Esophagus muscularis mucosa (tissue), 4 donors: ENCODE measurements around the gene GRAMD2A. TPM values are rescaled to one million over a fixed set of nuclear protein-coding genes. Genes with fewer than 3 reads are reported as not detected.

Experiments
- DNase-seq: peaks from one replicate; pipeline ENCODE4 v3.0.0-alpha.2; 2017; ENCODE audit errors: extremely low spot score
- H3K27ac ChIP-seq, 4 donors: fragments of 200-600 bp; sonication (generic); replicated peaks in 1 of 4; 1 replicate in 3 of 4; 2 replicates in 1 of 4; pipeline ENCODE4 v1.5.1; 2016 to 2019; ENCODE audit warnings: mild to moderate bottlenecking in 1 of 4
- H3K27me3 ChIP-seq, 4 donors: fragments of 200-600 bp; sonication (generic); one replicate each; pipeline versions ENCODE4 v1.5.1 to v1.6.0; 2016 to 2019
- H3K36me3 ChIP-seq, 4 donors: fragments of 200-600 bp; sonication (generic); one replicate each; pipeline ENCODE4 v1.5.1; 2016 to 2019
- H3K4me1 ChIP-seq, 4 donors: fragments of 200-600 bp; sonication (generic); one replicate each; pipeline ENCODE4 v1.5.1; 2016 to 2019
- H3K4me3 ChIP-seq, 4 donors: fragments of 200-600 bp; sonication (generic); 1 replicate in 2 of 4; 2 replicates in 2 of 4; pipeline ENCODE4 v1.5.1; 2016 to 2019; ENCODE audit warnings: mild to moderate bottlenecking in 4 of 4, moderate library complexity in 1 of 4
- H3K9me3 ChIP-seq, 4 donors: fragments of 200-600 bp; sonication (generic); 1 replicate in 3 of 4; 2 replicates in 1 of 4; pipeline ENCODE4 v1.5.1; 2016 to 2019
- EP300 ChIP-seq: sonication (generic); formaldehyde crosslinking; IDR thresholded peaks from one replicate; pipeline ENCODE4 v1.6.1; 2017; ENCODE audit warnings: antibody characterized with exemption
- POLR2A ChIP-seq: fragments of 450-650 bp; IDR thresholded peaks from one replicate; pipeline ENCODE4 v1.6.1; 2017; ENCODE audit warnings: antibody characterized with exemption, moderate library complexity, mild to moderate bottlenecking, low read depth
- POLR2AphosphoS5 ChIP-seq, 2 donors: sonication (generic); formaldehyde crosslinking; IDR thresholded peaks; one replicate each; pipeline ENCODE4 v1.6.1; 2017; ENCODE audit warnings: antibody characterized with exemption in 2 of 2
- WGBS: methylation state at CpG from one replicate; pipeline ENCODE4 v1.1.5; 2018; 5-methylcytosine and 5-hydroxymethylcytosine counted together
- intact Hi-C: fragments of 100-400 bp; cut with DNase I; formaldehyde crosslinking; loops from one replicate; pipeline ENCODE4 v1.15.1; 2023
- total RNA-seq, 4 donors: library from RNA; depleted of rRNA; stranded (reverse); fragments of >200 nt; gene quantifications; one replicate each; pipeline versions ENCODE4 v1.1.0 to v1.2.1, GENCODE V29; 2016
- TF ChIP-seq, protein P1 (sequence below), 3 experiments: fragments of 200-600 bp in 2 of 3; fragments of 450-650 bp in 1 of 3; sonication (generic) in 2 of 3; IDR thresholded peaks; one replicate each; pipeline ENCODE4 v1.5.1; 2017 to 2019; ENCODE audit warnings: antibody characterized with exemption in 3 of 3, mild to moderate bottlenecking in 2 of 3, moderate library complexity in 1 of 3

The GRAMD2A gene
- total RNA-seq, 4 donors from 2014 or later: 0.33 to 2.5 (median 0.75) TPM

- Histone ChIP-seq H3K27me3 (no peaks in the 10 kb centered on the region), H3K4me3 (no peak overlapping the region), H3K9me3 (no peaks in the 10 kb centered on the region), H3K36me3 (peaks cover 32 to 54% (median 35%) of the 10 kb centered on the region in 4 donors), H3K27ac (peak overlapping the region in 1 of 4 donors; percentile 42), H3K4me1 (peaks cover 30 to 40% (median 34%) of the 10 kb centered on the region in 4 donors)
- DNase-seq: no peak
- intact Hi-C loops: no loop called here
- TF ChIP-seq POLR2A: no peak
- no peak for TF ChIP-seq EP300
- TF ChIP-seq, protein P1, sequence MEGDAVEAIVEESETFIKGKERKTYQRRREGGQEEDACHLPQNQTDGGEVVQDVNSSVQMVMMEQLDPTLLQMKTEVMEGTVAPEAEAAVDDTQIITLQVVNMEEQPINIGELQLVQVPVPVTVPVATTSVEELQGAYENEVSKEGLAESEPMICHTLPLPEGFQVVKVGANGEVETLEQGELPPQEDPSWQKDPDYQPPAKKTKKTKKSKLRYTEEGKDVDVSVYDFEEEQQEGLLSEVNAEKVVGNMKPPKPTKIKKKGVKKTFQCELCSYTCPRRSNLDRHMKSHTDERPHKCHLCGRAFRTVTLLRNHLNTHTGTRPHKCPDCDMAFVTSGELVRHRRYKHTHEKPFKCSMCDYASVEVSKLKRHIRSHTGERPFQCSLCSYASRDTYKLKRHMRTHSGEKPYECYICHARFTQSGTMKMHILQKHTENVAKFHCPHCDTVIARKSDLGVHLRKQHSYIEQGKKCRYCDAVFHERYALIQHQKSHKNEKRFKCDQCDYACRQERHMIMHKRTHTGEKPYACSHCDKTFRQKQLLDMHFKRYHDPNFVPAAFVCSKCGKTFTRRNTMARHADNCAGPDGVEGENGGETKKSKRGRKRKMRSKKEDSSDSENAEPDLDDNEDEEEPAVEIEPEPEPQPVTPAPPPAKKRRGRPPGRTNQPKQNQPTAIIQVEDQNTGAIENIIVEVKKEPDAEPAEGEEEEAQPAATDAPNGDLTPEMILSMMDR (IDR thresholded peaks at IDR 0.05): no peak
- TF ChIP-seq POLR2AphosphoS5 (IDR thresholded peaks at IDR 0.05): no peak
- 60% methylated on average over 1 of the region's 1 CpG for WGBS
Measured at GRCh38 chr15:72220687-72221086, 23.1 kb upstream of the GRAMD2A start.

DNA sequence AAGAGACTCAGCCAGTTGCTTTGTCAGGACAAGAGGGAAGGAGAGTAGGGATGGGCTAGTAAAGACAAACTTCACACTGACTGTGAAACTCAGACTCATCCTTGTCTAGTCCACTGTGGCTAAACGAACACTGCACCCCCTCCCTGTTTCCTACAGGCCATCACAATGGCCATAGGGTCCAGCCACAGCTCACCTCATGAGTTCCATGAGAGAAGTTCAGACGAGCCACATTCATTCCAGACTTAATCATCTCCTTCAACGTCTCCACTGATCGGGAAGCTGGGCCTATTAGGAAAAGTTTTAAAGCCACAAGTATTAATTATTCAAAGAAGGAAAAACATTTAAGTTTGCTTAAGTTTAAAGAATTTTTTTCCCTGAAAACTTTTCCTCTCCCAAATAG lies 19.6 kb upstream of the GRAMD2A start:
- whole genome bisulfite sequencing: 86% methylated on average over 4 of the region's 4 CpGs
- intact Hi-C loops: no loop called here
- H3K27me3 ChIP-seq: no peaks in the 10 kb centered on the region

DNA sequence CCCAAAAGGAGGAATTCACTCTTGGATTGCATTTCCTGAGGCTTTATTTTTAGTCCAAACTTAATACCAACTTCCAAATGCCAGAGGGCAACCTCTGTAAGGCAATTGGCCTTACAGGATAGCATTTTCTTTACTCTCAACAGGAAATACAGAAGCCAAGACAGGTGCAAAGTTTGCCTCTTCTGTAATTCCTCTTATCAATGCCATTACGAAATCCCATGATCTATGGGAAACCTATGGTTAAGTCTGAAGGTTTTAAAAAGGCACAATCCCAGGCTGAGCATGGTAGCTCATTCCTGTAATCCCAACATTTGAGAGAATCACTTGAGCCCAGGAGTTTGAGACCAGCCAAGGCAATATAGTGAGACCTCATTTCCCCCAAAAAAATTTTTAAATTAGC lies 18.5 kb upstream of the GRAMD2A start:
- H3K36me3 ChIP-seq: peaks cover 49 to 95% (median 80%) of the 10 kb centered on the region in 4 donors
- H3K4me3 ChIP-seq: no peak overlapping the region
- H3K27ac ChIP-seq: no peak overlapping the region
- no peaks in the 10 kb centered on the region for H3K27me3 ChIP-seq
- TF ChIP-seq, protein P1 (IDR thresholded peaks at IDR 0.05): no peak
- TF ChIP-seq EP300: no peak
- TF ChIP-seq POLR2A: no peak
- TF ChIP-seq POLR2AphosphoS5 (IDR thresholded peaks at IDR 0.05): no peak
- WGBS: 87% methylated on average over 1 of the region's 1 CpG
- H3K9me3 ChIP-seq: no peaks in the 10 kb centered on the region
- no peak for DNase-seq
- H3K4me1 ChIP-seq: peaks cover 0 to 17% (median 9%) of the 10 kb centered on the region in 4 donors
- intact Hi-C loops: no loop called here

More for the DNA sequence above, 19.6 kb upstream of the GRAMD2A start:
- peaks cover 7 to 23% (median 17%) of the 10 kb centered on the region in 4 donors for H3K4me1 ChIP-seq
- H3K4me3 ChIP-seq: no peak overlapping the region
- H3K27ac ChIP-seq: no peak overlapping the region
- no peaks in the 10 kb centered on the region for H3K9me3 ChIP-seq
- DNase-seq: no peak
- peaks cover 49 to 84% (median 69%) of the 10 kb centered on the region in 4 donors for H3K36me3 ChIP-seq
- TF ChIP-seq, protein P1 (IDR thresholded peaks at IDR 0.05): no peak
- TF ChIP-seq POLR2AphosphoS5 (IDR thresholded peaks at IDR 0.05): no peak
- no peak for TF ChIP-seq EP300
- no peak for TF ChIP-seq POLR2A

GRCh38 chr15:72207558-72208085 lies 10.0 kb upstream of the GRAMD2A start:
- peaks cover 17 to 20% (median 19%) of the 10 kb centered on the region in 4 donors for H3K4me1 ChIP-seq
- TF ChIP-seq EP300 (no peak), POLR2AphosphoS5 (IDR thresholded peaks at IDR 0.05) (no peak), POLR2A (no peak)
- TF ChIP-seq, protein P1 (IDR thresholded peaks at IDR 0.05): no peak
- H3K36me3 ChIP-seq: peaks cover 56 to 99% (median 96%) of the 10 kb centered on the region in 4 donors
- H3K27ac ChIP-seq: no peak overlapping the region
- H3K4me3 ChIP-seq: no peak overlapping the region
- H3K9me3 ChIP-seq: no peaks in the 10 kb centered on the region
- no peak for DNase-seq
- H3K27me3 ChIP-seq: no peaks in the 10 kb centered on the region
- intact Hi-C loops: no loop called here

- 86% methylated on average over 2 of the region's 5 CpGs for WGBS
- intact Hi-C loops: no loop called here
- H3K9me3 ChIP-seq: no peaks in the 10 kb centered on the region
- DNase-seq: no peak
- H3K36me3 ChIP-seq: peaks cover 66 to 99% (median 96%) of the 10 kb centered on the region in 4 donors
- H3K4me1 ChIP-seq: peaks cover 17 to 29% (median 22%) of the 10 kb centered on the region in 4 donors
- no peak overlapping the region for H3K4me3 ChIP-seq
- no peaks in the 10 kb centered on the region for H3K27me3 ChIP-seq
- no peak overlapping the region for H3K27ac ChIP-seq
- TF ChIP-seq, protein P1 (IDR thresholded peaks at IDR 0.05): no peak
- no peak for TF ChIP-seq POLR2A
- TF ChIP-seq POLR2AphosphoS5 (IDR thresholded peaks at IDR 0.05): no peak
Measured at GRCh38 chr15:72206677-72207000, 9.1 kb upstream of the GRAMD2A start.
